Heart left ventricle (tissue), 16 donors: ENCODE measurements around the gene CLECL1. TPM values are rescaled to one million over a fixed set of nuclear protein-coding genes. Genes with fewer than 3 reads are reported as not detected.

Source experiments
- ATAC-seq, 4 donors: fragments of 200-7000 bp; cut with Tn5 transposase; one replicate each; pipeline ENCODE4 v1.9.1; 2020 to 2022; ENCODE audit warnings: moderate library complexity in 4 of 4, mild to moderate bottlenecking in 3 of 4, moderate number of reproducible peaks in 1 of 4
- DNase-seq, 5 donors: peaks; one replicate each; pipeline ENCODE4 v3.0.0-alpha.2; 2020
- H3K27ac ChIP-seq, 12 donors: fragments of 200-600 bp; sonication (generic) in 4 of 12; one replicate each; pipeline versions ENCODE4 v1.5.0 to v1.8.0; 2016 to 2022; ENCODE audit warnings: mild to moderate bottlenecking in 2 of 12
- H3K27me3 ChIP-seq, 9 donors: fragments of 200-600 bp; sonication (generic) in 2 of 9; one replicate each; pipeline versions ENCODE4 v1.5.1 to v1.8.0; 2016 to 2022; ENCODE audit warnings: mild to moderate bottlenecking in 3 of 9
- H3K36me3 ChIP-seq, 9 donors: fragments of 200-600 bp; sonication (generic) in 2 of 9; one replicate each; pipeline versions ENCODE4 v1.5.0 to v1.8.0; 2018 to 2022; ENCODE audit warnings: mild to moderate bottlenecking in 2 of 9
- H3K4me1 ChIP-seq, 12 donors: fragments of 200-600 bp; sonication (generic) in 4 of 12; one replicate each; pipeline versions ENCODE4 v1.5.0 to v1.8.0; 2016 to 2022; ENCODE audit warnings: mild to moderate bottlenecking in 3 of 12
- H3K4me3 ChIP-seq, 12 donors: fragments of 200-600 bp; sonication (generic) in 4 of 12; one replicate each; pipeline versions ENCODE4 v1.5.0 to v1.8.0; 2017 to 2022; ENCODE audit warnings: mild to moderate bottlenecking in 9 of 12, moderate library complexity in 4 of 12
- H3K9me3 ChIP-seq, 12 donors: fragments of 200-600 bp; sonication (generic) in 4 of 12; one replicate each; pipeline versions ENCODE4 v1.5.0 to v1.8.0; 2016 to 2022; ENCODE audit warnings: mild to moderate bottlenecking in 1 of 12
- CTCF ChIP-seq, 12 donors: fragments of 200-600 bp; sonication (generic) in 4 of 12; IDR thresholded peaks; one replicate each; pipeline versions ENCODE4 v1.5.0 to v1.8.0; 2018 to 2022; ENCODE audit warnings: antibody characterized with exemption in 12 of 12, mild to moderate bottlenecking in 5 of 12
- POLR2A ChIP-seq, 2 donors: fragments of 450-650 bp; IDR thresholded peaks; one replicate each; pipeline ENCODE4 v1.6.1; 2017; ENCODE audit warnings: antibody characterized with exemption in 2 of 2, mild to moderate bottlenecking in 2 of 2, moderate library complexity in 2 of 2
- WGBS, 4 donors: extraction: QIAGEN DNeasy Blood & Tissue Kit in 2 of 4; methylation state at CpG; one replicate each; pipeline versions ENCODE4 v1.1.5 to v1.1.7; 2013 to 2018; 5-methylcytosine and 5-hydroxymethylcytosine counted together
- intact Hi-C, 10 donors: fragments of 100-400 bp; cut with DNase I; formaldehyde crosslinking; loops; one replicate each; pipeline versions ENCODE4 v1.11.1 to v1.14.2; 2022
- polyA plus RNA-seq, 2 donors: library from polyadenylated mRNA; stranded (reverse); fragments of 200-250 nt; gene quantifications; one replicate each; pipeline ENCODE4 v1.2.3, GENCODE V29; 2013
- total RNA-seq, 9 donors: library from RNA; depleted of rRNA in 2 of 9; stranded (reverse); fragments of >200 nt in 2 of 9; fragmentation: NEBNext Ultra II Directional in 3 of 9; extraction: Animal tissue kit (Norgen Biotek cat#: 25700) in 3 of 9; gene quantifications; one replicate each; pipeline versions ENCODE4 v1.1.0 to v1.2.4, GENCODE V29; 2016 to 2023
- donor health status: ischemic (EF 13 %, LVEDD 7.1; RV severe dilation, severe dysfunction).
- donor health status: healthy with polysubstance abuse.
- donor health status: DM: no; HTN: yes; CAD: no.
- donor health status: DM: no; HTN: no; CAD: no.
- donor health status: ischemic (EF 25% LVEDD 6.9; RV normal size, moderate dysfunction).
- donor health status: ischemic (EF 25% LVEDD 5.7; RV mildly dilated, moderate dysfunction).
- donor health status: healthy.
- donor health status: DM: yes; HTN: yes; CAD: no.
- donor health status: ischemic (EF 35%, LVEDD 5.7; RV mildly dilated, moderate dysfunction).
- donor health status: nonischemic (EF 11% LVEDD 7.7; RV severe dilation, severe dysfunction).
- donor health status: DM: yes; HTN: yes; CAD: no.
- donor health status: PGD.
- donor health status: ischemic (EF 29% LVEDD 5.4; RV normal size, mild dysfunction).
- donor health status: nonischemic (EF 23%, LVEDD 6.1; RV moderate dilation, normal function).

CLECL1 gene
- total and polyA plus RNA-seq, 11 donors, result 0.93 to 4.6 TPM; not detected in 9

- DNase-seq (no peak), ATAC-seq (no peak)
- H3K27ac ChIP-seq, result no peak overlapping the region
- H3K4me1 ChIP-seq, result peaks cover 0 to 13% (median 0%) of the 10 kb centered on the region in 12 donors
- no peaks in the 10 kb centered on the region for H3K9me3 ChIP-seq
- H3K27me3 ChIP-seq, result no peaks in the 10 kb centered on the region
- peak overlapping the region in 1 of 12 donors; percentile 57 for H3K4me3 ChIP-seq
- WGBS, 4 donors, result 92 to 94% (median 92%) methylated on average over 5 of the region's 5 CpGs
- no peak for TF ChIP-seq CTCF (IDR thresholded peaks at IDR 0.05)
- no peak for TF ChIP-seq POLR2A (IDR thresholded peaks at IDR 0.05)
- intact Hi-C loops, result no loop called here
- peaks cover 0 to 14% (median 0%) of the 10 kb centered on the region in 9 donors for H3K36me3 ChIP-seq
Observed at GRCh38 chr12:9756706-9757105, 23.8 kb upstream of the CLECL1 start.

- H3K27ac ChIP-seq, result no peak overlapping the region
- H3K27me3 ChIP-seq, result no peaks in the 10 kb centered on the region
- no peak for DNase-seq
- intact Hi-C loops, result no loop called here
- H3K36me3 ChIP-seq, result peaks cover 0 to 14% (median 0%) of the 10 kb centered on the region in 9 donors
- TF ChIP-seq POLR2A (IDR thresholded peaks at IDR 0.05) (no peak), CTCF (IDR thresholded peaks at IDR 0.05) (no peak)
- ATAC-seq, result no peak
- H3K4me1 ChIP-seq, result peaks cover 0 to 10% (median 0%) of the 10 kb centered on the region in 12 donors
- 79 to 87% (median 86%) methylated on average over 2 of the region's 2 CpGs for WGBS, 4 donors
- H3K4me3 ChIP-seq, result no peak overlapping the region
- no peaks in the 10 kb centered on the region for H3K9me3 ChIP-seq
Observed at GRCh38 chr12:9756170-9756569, 23.3 kb upstream of the CLECL1 start.

GRCh38 chr12:9755567-9755966 lies 22.7 kb upstream of the CLECL1 start:
- ATAC-seq, result no peak
- TF ChIP-seq CTCF (IDR thresholded peaks at IDR 0.05) (no peak), POLR2A (IDR thresholded peaks at IDR 0.05) (no peak)
- Histone ChIP-seq H3K36me3 (peaks cover 0 to 14% (median 0%) of the 10 kb centered on the region in 9 donors), H3K4me3 (no peak overlapping the region), H3K27ac (no peak overlapping the region), H3K4me1 (peaks cover 0 to 10% (median 0%) of the 10 kb centered on the region in 12 donors), H3K9me3 (no peaks in the 10 kb centered on the region), H3K27me3 (no peaks in the 10 kb centered on the region)
- intact Hi-C loops, result no loop called here
- WGBS, 4 donors, result 63 to 79% (median 70%) methylated on average over 2 of the region's 2 CpGs
- no peak for DNase-seq

- Histone ChIP-seq H3K4me1 (peaks cover 0 to 14% (median 0%) of the 10 kb centered on the region in 12 donors), H3K27me3 (no peaks in the 10 kb centered on the region), H3K9me3 (no peaks in the 10 kb centered on the region), H3K36me3 (peaks cover 0 to 14% (median 0%) of the 10 kb centered on the region in 9 donors), H3K4me3 (no peak overlapping the region), H3K27ac (no peak overlapping the region)
- intact Hi-C loops, result no loop called here
- TF ChIP-seq CTCF (IDR thresholded peaks at IDR 0.05) (no peak), POLR2A (IDR thresholded peaks at IDR 0.05) (no peak)
- DNase-seq, result no peak
- ATAC-seq, result no peak
Observed at GRCh38 chr12:9755035-9755434, 22.1 kb upstream of the CLECL1 start.
